HepG2 (cell line): ENCODE measurements around the gene DHX32. TPM values are rescaled to one million over a fixed set of nuclear protein-coding genes. Genes with fewer than 3 reads are reported as not detected.

Source experiments
- ATAC-seq: fragments of 200-7000 bp; cut with Tn5 transposase; 3 replicates; pipeline ENCODE4 v1.9.1; 2020; ENCODE audit warnings: mild to moderate bottlenecking, moderate library complexity
- BruUV-seq: library from RNA; stranded (reverse); fragments of 400-500 nt; replicated peaks from 2 replicates; lab custom pipeline; 2021; lab: Mats Ljungman, UMichigan
- CTCF ChIA-PET: fragments of 300-600 bp; formaldehyde crosslinking; extraction: SDS; loops from one replicate; lab custom pipeline; 2021; ENCODE audit warnings: low total read pairs, inconsistent platforms, low intra/inter-chr PET ratio; lab: Yijun Ruan, JAX
- POLR2A ChIA-PET: fragments of 350-600 bp; sonication (Branson Sonifier 250); formaldehyde crosslinking; loops from one replicate; lab custom pipeline; 2020; ENCODE audit warnings: antibody characterized with exemption, inconsistent platforms; lab: Yijun Ruan, JAX
- DNase-seq: peaks from one replicate; pipeline ENCODE4 v3.0.0-alpha.2; 2015; ENCODE audit warnings: low spot score
- FAIRE-seq: peaks from 3 replicates; lab custom pipeline; 2011; peaks lifted over from hg19 to GRCh38; lab: Jason Lieb, UNC
- H2AFZ ChIP-seq: one replicate; pipeline ENCODE4 v1.6.1; 2011; ENCODE audit warnings: low read length, inconsistent platforms
- H3K27ac ChIP-seq: fragments of 300-600 bp; 3 replicates; pipeline ENCODE4 v1.8.0; 2011; ENCODE audit warnings: mixed run types, mild to moderate bottlenecking, mixed read lengths, low read length, inconsistent platforms; ENCODE audit not compliant: insufficient read depth; ENCODE audit errors: extremely low read length
- H3K27me3 ChIP-seq, 2 experiments: fragments of 200-600 bp in 1 of 2; 2 replicates in 1 of 2; 3 replicates in 1 of 2; pipeline versions ENCODE4 v1.6.0 to v1.8.0; 2011; ENCODE audit warnings: low read length in 2 of 2, mild to moderate bottlenecking in 2 of 2, moderate library complexity in 2 of 2, inconsistent platforms in 1 of 2; ENCODE audit not compliant: insufficient read depth in 2 of 2, control insufficient read depth in 1 of 2
- H3K36me3 ChIP-seq, 2 experiments: fragments of 200-600 bp in 1 of 2; replicated peaks in 1 of 2; 2 replicates in 1 of 2; 3 replicates in 1 of 2; pipeline versions ENCODE4 v1.5.1 to v1.8.0; 2011; ENCODE audit warnings: low read length in 2 of 2, inconsistent platforms in 1 of 2; ENCODE audit not compliant: insufficient read depth in 2 of 2, control insufficient read depth in 1 of 2
- H3K4me1 ChIP-seq: 2 replicates; pipeline ENCODE4 v1.5.1; 2012; ENCODE audit warnings: low read length, inconsistent platforms; ENCODE audit not compliant: insufficient read depth
- H3K4me2 ChIP-seq: 2 replicates; pipeline ENCODE4 v1.6.0; 2011; ENCODE audit warnings: low read depth, low read length, inconsistent platforms
- H3K4me3 ChIP-seq, 3 experiments: fragments of 200-600 bp in 1 of 3; sonication (generic), shearing (Covaris generic) in 1 of 3; replicated peaks in 1 of 3; 2 replicates each; pipeline ENCODE4 v1.5.1; 2011 to 2016; ENCODE audit warnings: low read length in 3 of 3, inconsistent platforms in 2 of 3, low read depth in 2 of 3, mild to moderate bottlenecking in 2 of 3, control low read depth in 1 of 3, mixed read lengths in 1 of 3; ENCODE audit not compliant: insufficient read depth in 1 of 3
- H3K79me2 ChIP-seq: one replicate; pipeline ENCODE4 v1.6.1; 2011; ENCODE audit warnings: low read length, inconsistent platforms; ENCODE audit not compliant: insufficient read depth
- H3K9ac ChIP-seq: 2 replicates; pipeline ENCODE4 v1.6.0; 2011; ENCODE audit warnings: mild to moderate bottlenecking, low read depth, low read length, inconsistent platforms; ENCODE audit not compliant: insufficient read depth
- H3K9me3 ChIP-seq: 2 replicates; pipeline ENCODE4 v1.5.1; 2012; ENCODE audit warnings: mild to moderate bottlenecking, low read length
- H4K20me1 ChIP-seq: 2 replicates; pipeline ENCODE4 v1.6.0; 2011; ENCODE audit warnings: inconsistent platforms, mild to moderate bottlenecking, low read length, moderate library complexity; ENCODE audit not compliant: insufficient read depth
- ARHGAP35 ChIP-seq: sonication (generic); formaldehyde crosslinking; IDR thresholded peaks from 2 replicates; pipeline ENCODE4 v1.9.0; 2022; ENCODE audit warnings: mild to moderate bottlenecking, inconsistent platforms, moderate library complexity, missing genetic modification reagents, borderline replicate concordance
- CENPX ChIP-seq: sonication (generic); formaldehyde crosslinking; IDR thresholded peaks from 2 replicates; pipeline ENCODE4 v1.9.0; 2021; ENCODE audit warnings: mild to moderate bottlenecking, missing genetic modification reagents, moderate library complexity
- NCOA2 ChIP-seq: sonication (generic); formaldehyde crosslinking; IDR thresholded peaks from 2 replicates; pipeline ENCODE4 v1.8.0; 2022; ENCODE audit warnings: inconsistent platforms
- ONECUT2 ChIP-seq: sonication (generic); formaldehyde crosslinking; IDR thresholded peaks from 2 replicates; pipeline ENCODE4 v1.4.0; 2020; ENCODE audit warnings: missing genetic modification reagents
- REPIN1 ChIP-seq: sonication (generic); formaldehyde crosslinking; IDR thresholded peaks from 2 replicates; pipeline ENCODE4 v1.8.0; 2022; ENCODE audit warnings: missing genetic modification reagents, low read depth, mild to moderate bottlenecking, borderline replicate concordance
- THYN1 ChIP-seq: sonication (generic); formaldehyde crosslinking; IDR thresholded peaks from 2 replicates; pipeline ENCODE4 v1.8.1; 2023; ENCODE audit warnings: low read depth, mild to moderate bottlenecking, moderate library complexity, missing genetic modification reagents, borderline replicate concordance
- U2AF2 ChIP-seq: fragments of 200-400 bp; formaldehyde crosslinking; IDR thresholded peaks from 2 replicates; pipeline ENCODE4 v1.6.1; 2017; ENCODE audit warnings: low read depth, mild to moderate bottlenecking, low read length
- ZIK1 ChIP-seq: sonication (generic); formaldehyde crosslinking; IDR thresholded peaks from 2 replicates; pipeline ENCODE4 v1.5.0; 2020; ENCODE audit warnings: mild to moderate bottlenecking, low read depth, missing genetic modification reagents, borderline replicate concordance
- ZMYM2 ChIP-seq: sonication (generic); formaldehyde crosslinking; IDR thresholded peaks from 2 replicates; pipeline ENCODE4 v1.8.0; 2022; ENCODE audit warnings: mild to moderate bottlenecking, missing genetic modification reagents
- ZNF138 ChIP-seq: sonication (generic); formaldehyde crosslinking; IDR thresholded peaks from 2 replicates; pipeline ENCODE4 v1.5.0; 2020; ENCODE audit warnings: mild to moderate bottlenecking, low read depth, missing genetic modification reagents
- WGBS: methylation state at CpG from one replicate; pipeline ENCODE4 v1.1.6; 2017; ENCODE audit warnings: low lambda C conversion rate; 5-methylcytosine and 5-hydroxymethylcytosine counted together
- in situ Hi-C: cut with HindIII; loops from 2 replicates; pipeline ENCODE4 v1.10.0; 2017; ENCODE audit warnings: low pct_unique_long_range_greater_than_20kb; ENCODE audit not compliant: extremely low pct_ligation_motif_present
- intact Hi-C: fragments of 100-400 bp; cut with micrococcal nuclease; formaldehyde crosslinking; loops from one replicate; pipeline ENCODE4 v1.10.0; 2022; ENCODE audit not compliant: unreplicated experiment
- polyA plus RNA-seq, 8 experiments: library from polyadenylated mRNA; depleted of rRNA in 3 of 8; stranded (reverse) in 7 of 8; unstranded in 1 of 8; fragments of >200 nt; fragmentation: Illumina TruSeq in 4 of 8; extraction: Trizol in 4 of 8; gene quantifications; 2 replicates each; pipeline versions ENCODE4 v1.2.1 to v1.2.3, GENCODE V29; 2011 to 2016; ENCODE audit warnings: low read depth in 4 of 8, missing spikeins in 1 of 8, mixed read lengths in 1 of 8; ENCODE audit not compliant: insufficient read depth in 1 of 8
- total RNA-seq, 5 experiments: library from RNA; depleted of rRNA; stranded (reverse); fragments of >200 nt; fragmentation: Illumina TruSeq; extraction: Trizol; gene quantifications; 2 replicates each; pipeline ENCODE4 v1.2.3, GENCODE V29; 2016; ENCODE audit warnings: low read depth in 1 of 5
- TF ChIP-seq, protein P1 (sequence below): sonication (generic); formaldehyde crosslinking; IDR thresholded peaks from 2 replicates; pipeline ENCODE4 v1.4.0; 2020; ENCODE audit warnings: mild to moderate bottlenecking, low read depth, missing genetic modification reagents
- TF ChIP-seq, protein P2 (sequence below): sonication (generic); formaldehyde crosslinking; IDR thresholded peaks from 2 replicates; pipeline ENCODE4 v1.4.0; 2020; ENCODE audit warnings: missing genetic modification reagents
- TF ChIP-seq, protein P3 (sequence below): sonication (generic); formaldehyde crosslinking; IDR thresholded peaks from 2 replicates; pipeline ENCODE4; 2020; ENCODE audit warnings: missing genetic modification reagents, mild to moderate bottlenecking, borderline replicate concordance
- TF ChIP-seq, protein P4 (sequence below): sonication (generic); formaldehyde crosslinking; conservative IDR thresholded peaks from 2 replicates; pipeline ENCODE4 v1.8.0; 2022; ENCODE audit warnings: mild to moderate bottlenecking, moderate library complexity, missing genetic modification reagents

Gene DHX32
- total and polyA plus RNA-seq, 2 of the 13 experiments (the other 11 are each of a cell fraction or from before 2014, with no cell fraction given): 15.5 to 16.5 TPM

DNA sequence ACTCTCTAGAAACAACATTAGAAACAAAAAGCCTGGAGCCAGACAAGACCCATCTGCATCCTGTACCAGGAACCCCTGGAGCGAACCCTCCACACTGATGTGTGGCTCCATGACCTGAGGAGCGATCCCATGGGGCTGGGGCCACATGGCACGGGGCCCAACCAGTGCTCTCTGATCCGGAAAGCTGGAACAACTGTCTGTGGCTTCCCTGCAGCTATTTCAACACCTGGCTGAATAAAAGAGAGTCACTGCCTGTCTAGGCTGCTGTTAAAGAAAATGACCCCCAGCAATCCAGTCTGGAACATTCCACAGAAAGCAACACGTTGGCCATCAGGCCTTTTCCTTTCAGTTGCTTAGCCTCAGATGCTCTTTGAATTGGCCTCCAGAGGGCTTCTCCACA is 79.0 kb downstream of the DHX32 start:
- Histone ChIP-seq H3K79me2 (no peaks in the 10 kb centered on the region), H3K27me3 (no peaks in the 10 kb centered on the region), H3K27ac (no peak overlapping the region), H3K9ac (no peak overlapping the region), H2AFZ (no peak overlapping the region), H3K4me1 (peaks cover 28% of the 10 kb centered on the region), H4K20me1 (no peaks in the 10 kb centered on the region), H3K9me3 (no peaks in the 10 kb centered on the region), H3K4me2 (no peak overlapping the region), H3K36me3 (peaks cover 6 to 15% of the 10 kb centered on the region in 2 experiments), H3K4me3 (no peak overlapping the region)
- no peak for FAIRE-seq
- intact Hi-C loops (no loop called here), in situ Hi-C loops (no loop called here)
- no peak for ATAC-seq
- TF ChIP-seq, protein P1, sequence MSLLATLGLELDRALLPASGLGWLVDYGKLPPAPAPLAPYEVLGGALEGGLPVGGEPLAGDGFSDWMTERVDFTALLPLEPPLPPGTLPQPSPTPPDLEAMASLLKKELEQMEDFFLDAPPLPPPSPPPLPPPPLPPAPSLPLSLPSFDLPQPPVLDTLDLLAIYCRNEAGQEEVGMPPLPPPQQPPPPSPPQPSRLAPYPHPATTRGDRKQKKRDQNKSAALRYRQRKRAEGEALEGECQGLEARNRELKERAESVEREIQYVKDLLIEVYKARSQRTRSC (CRISPR knock-in tag): no peak
- TF ChIP-seq ZMYM2 (no peak), ONECUT2 (CRISPR knock-in tag) (no peak), U2AF2 (no peak), ZNF138 (no peak), CENPX (CRISPR knock-in tag) (no peak), REPIN1 (CRISPR knock-in tag) (no peak), NCOA2 (no peak), THYN1 (CRISPR knock-in tag) (no peak), ARHGAP35 (CRISPR knock-in tag) (no peak), ZIK1 (CRISPR knock-in tag) (no peak)
- TF ChIP-seq, protein P2, sequence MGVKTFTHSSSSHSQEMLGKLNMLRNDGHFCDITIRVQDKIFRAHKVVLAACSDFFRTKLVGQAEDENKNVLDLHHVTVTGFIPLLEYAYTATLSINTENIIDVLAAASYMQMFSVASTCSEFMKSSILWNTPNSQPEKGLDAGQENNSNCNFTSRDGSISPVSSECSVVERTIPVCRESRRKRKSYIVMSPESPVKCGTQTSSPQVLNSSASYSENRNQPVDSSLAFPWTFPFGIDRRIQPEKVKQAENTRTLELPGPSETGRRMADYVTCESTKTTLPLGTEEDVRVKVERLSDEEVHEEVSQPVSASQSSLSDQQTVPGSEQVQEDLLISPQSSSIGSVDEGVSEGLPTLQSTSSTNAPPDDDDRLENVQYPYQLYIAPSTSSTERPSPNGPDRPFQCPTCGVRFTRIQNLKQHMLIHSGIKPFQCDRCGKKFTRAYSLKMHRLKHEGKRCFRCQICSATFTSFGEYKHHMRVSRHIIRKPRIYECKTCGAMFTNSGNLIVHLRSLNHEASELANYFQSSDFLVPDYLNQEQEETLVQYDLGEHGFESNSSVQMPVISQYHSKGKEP (CRISPR knock-in tag): no peak
- TF ChIP-seq, protein P3, sequence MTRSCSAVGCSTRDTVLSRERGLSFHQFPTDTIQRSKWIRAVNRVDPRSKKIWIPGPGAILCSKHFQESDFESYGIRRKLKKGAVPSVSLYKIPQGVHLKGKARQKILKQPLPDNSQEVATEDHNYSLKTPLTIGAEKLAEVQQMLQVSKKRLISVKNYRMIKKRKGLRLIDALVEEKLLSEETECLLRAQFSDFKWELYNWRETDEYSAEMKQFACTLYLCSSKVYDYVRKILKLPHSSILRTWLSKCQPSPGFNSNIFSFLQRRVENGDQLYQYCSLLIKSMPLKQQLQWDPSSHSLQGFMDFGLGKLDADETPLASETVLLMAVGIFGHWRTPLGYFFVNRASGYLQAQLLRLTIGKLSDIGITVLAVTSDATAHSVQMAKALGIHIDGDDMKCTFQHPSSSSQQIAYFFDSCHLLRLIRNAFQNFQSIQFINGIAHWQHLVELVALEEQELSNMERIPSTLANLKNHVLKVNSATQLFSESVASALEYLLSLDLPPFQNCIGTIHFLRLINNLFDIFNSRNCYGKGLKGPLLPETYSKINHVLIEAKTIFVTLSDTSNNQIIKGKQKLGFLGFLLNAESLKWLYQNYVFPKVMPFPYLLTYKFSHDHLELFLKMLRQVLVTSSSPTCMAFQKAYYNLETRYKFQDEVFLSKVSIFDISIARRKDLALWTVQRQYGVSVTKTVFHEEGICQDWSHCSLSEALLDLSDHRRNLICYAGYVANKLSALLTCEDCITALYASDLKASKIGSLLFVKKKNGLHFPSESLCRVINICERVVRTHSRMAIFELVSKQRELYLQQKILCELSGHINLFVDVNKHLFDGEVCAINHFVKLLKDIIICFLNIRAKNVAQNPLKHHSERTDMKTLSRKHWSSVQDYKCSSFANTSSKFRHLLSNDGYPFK (CRISPR knock-in tag): no peak
- TF ChIP-seq, protein P4, sequence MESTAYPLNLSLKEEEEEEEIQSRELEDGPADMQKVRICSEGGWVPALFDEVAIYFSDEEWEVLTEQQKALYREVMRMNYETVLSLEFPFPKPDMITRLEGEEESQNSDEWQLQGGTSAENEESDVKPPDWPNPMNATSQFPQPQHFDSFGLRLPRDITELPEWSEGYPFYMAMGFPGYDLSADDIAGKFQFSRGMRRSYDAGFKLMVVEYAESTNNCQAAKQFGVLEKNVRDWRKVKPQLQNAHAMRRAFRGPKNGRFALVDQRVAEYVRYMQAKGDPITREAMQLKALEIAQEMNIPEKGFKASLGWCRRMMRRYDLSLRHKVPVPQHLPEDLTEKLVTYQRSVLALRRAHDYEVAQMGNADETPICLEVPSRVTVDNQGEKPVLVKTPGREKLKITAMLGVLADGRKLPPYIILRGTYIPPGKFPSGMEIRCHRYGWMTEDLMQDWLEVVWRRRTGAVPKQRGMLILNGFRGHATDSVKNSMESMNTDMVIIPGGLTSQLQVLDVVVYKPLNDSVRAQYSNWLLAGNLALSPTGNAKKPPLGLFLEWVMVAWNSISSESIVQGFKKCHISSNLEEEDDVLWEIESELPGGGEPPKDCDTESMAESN: no peak
- POLR2A ChIA-PET: no interaction called here
- 86% methylated on average over 3 of the region's 5 CpGs for whole genome bisulfite sequencing
- CTCF ChIA-PET: no interaction called here
- DNase-seq: no peak
- no TSS peak for BruUV-seq
